Nephron (organoid): ENCODE measurements around the gene RHAG.

ENCODE experiments used
- H3K27ac Mint-ChIP-seq, 3 experiments: 2 replicates each; pipeline ENCODE4 v1.8.0; 2020; ENCODE audit warnings: mixed read lengths in 3 of 3, mild to moderate bottlenecking in 2 of 3, moderate library complexity in 1 of 3
- H3K27me3 Mint-ChIP-seq: 2 replicates; pipeline ENCODE4 v1.8.0; 2021; ENCODE audit warnings: low read depth, mild to moderate bottlenecking, moderate library complexity, mixed read lengths
- H3K36me3 Mint-ChIP-seq: 2 replicates; pipeline ENCODE4 v1.8.0; 2020; ENCODE audit warnings: low read depth, mixed read lengths
- H3K4me1 Mint-ChIP-seq: 2 replicates; pipeline ENCODE4 v1.8.0; 2020; ENCODE audit warnings: mixed read lengths
- H3K4me3 Mint-ChIP-seq, 3 experiments: 2 replicates each; pipeline ENCODE4 v1.8.0; 2020; ENCODE audit warnings: mild to moderate bottlenecking in 3 of 3, mixed read lengths in 3 of 3, moderate library complexity in 2 of 3
- H3K9me3 Mint-ChIP-seq: 2 replicates; pipeline ENCODE4 v1.8.0; 2020; ENCODE audit warnings: mixed read lengths
- TF ChIP-seq, protein P1 (sequence below), 3 experiments: fragments of 200-600 bp; sonication (generic); IDR thresholded peaks; one replicate each; pipeline ENCODE4 v1.5.0; 2021; ENCODE audit warnings: antibody characterized with exemption in 3 of 3; ENCODE audit not compliant: unreplicated experiment in 3 of 3

The RHAG gene

DNA sequence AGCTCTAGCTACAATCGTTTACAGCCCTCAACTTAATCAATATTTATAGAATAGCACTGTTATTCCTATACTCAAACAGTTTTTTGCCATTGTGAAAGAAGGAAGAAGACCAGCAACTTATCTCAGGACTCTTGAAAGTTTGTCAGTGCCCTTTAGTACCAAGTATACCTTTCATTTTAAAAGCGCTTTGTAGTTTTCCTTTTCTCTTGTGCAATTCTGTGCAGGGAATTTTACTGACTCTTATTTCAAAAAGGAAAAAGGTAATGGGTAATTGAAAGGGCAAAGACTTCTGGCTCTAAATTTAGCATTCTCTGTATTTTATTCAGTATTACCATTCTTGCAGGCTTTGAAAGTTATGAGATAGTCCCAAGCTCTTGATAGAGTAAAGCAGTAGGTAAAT lies 16.8 kb upstream of the RHAG start:
- Mint-ChIP-seq H3K9me3 (no peaks in the 10 kb centered on the region), H3K4me1 (no peaks in the 10 kb centered on the region), H3K27me3 (no peaks in the 10 kb centered on the region), H3K4me3 (no peak overlapping the region), H3K36me3 (no peaks in the 10 kb centered on the region), H3K27ac (no peak overlapping the region)
- TF ChIP-seq, protein P1, sequence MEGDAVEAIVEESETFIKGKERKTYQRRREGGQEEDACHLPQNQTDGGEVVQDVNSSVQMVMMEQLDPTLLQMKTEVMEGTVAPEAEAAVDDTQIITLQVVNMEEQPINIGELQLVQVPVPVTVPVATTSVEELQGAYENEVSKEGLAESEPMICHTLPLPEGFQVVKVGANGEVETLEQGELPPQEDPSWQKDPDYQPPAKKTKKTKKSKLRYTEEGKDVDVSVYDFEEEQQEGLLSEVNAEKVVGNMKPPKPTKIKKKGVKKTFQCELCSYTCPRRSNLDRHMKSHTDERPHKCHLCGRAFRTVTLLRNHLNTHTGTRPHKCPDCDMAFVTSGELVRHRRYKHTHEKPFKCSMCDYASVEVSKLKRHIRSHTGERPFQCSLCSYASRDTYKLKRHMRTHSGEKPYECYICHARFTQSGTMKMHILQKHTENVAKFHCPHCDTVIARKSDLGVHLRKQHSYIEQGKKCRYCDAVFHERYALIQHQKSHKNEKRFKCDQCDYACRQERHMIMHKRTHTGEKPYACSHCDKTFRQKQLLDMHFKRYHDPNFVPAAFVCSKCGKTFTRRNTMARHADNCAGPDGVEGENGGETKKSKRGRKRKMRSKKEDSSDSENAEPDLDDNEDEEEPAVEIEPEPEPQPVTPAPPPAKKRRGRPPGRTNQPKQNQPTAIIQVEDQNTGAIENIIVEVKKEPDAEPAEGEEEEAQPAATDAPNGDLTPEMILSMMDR (IDR thresholded peaks at IDR 0.05; ENCODE audit: unreplicated experiment in 3 of 3): no peak

DNA sequence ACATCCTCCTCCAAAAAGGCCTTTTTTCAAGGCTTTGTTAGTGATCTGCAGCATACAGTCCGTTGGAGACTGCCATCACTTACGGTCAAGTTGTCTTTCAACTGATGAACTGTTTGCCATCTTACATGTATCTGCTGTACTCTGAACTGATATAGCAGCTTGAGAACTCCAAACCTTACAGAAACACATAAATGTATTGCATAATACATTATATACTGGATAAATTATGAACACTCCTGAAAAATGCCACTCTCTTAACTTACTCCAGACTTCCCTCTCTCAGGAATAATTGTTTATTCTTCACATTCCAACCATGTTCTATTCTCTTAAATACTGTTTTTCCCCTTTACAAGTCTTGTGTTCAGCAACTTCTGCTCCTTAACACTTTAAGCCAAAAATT lies 14.6 kb upstream of the RHAG start:
- Mint-ChIP-seq H3K9me3 (no peaks in the 10 kb centered on the region), H3K27ac (no peak overlapping the region), H3K36me3 (no peaks in the 10 kb centered on the region), H3K4me1 (no peaks in the 10 kb centered on the region), H3K4me3 (no peak overlapping the region), H3K27me3 (no peaks in the 10 kb centered on the region)
- TF ChIP-seq, protein P1 (IDR thresholded peaks at IDR 0.05; ENCODE audit: unreplicated experiment in 3 of 3): no peak

DNA sequence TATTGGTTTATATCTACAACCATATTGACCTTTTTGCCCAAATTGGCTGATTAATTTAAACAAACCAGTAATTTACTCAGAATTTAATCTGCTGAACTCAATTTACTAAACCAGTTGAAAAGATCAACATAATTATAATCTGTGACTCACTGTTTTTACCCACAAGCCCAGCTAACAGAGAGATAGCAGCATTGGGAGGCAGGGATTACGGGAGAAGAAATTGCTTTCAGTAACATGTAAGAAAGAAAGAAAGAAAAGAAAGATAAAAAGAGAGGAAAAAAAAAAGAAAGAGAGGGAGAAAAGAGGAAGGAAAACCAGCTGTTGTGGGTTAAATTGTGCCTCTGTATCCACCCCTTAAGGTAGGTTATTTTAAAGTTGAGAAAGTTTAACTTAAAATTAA lies 13.3 kb upstream of the RHAG start:
- no peaks in the 10 kb centered on the region for H3K36me3 Mint-ChIP-seq
- H3K27me3 Mint-ChIP-seq: no peaks in the 10 kb centered on the region
- H3K9me3 Mint-ChIP-seq: no peaks in the 10 kb centered on the region
- H3K4me1 Mint-ChIP-seq: no peaks in the 10 kb centered on the region
- TF ChIP-seq, protein P1 (IDR thresholded peaks at IDR 0.05; ENCODE audit: unreplicated experiment in 3 of 3): no peak
- no peak overlapping the region for H3K4me3 Mint-ChIP-seq
- H3K27ac Mint-ChIP-seq: no peak overlapping the region

DNA sequence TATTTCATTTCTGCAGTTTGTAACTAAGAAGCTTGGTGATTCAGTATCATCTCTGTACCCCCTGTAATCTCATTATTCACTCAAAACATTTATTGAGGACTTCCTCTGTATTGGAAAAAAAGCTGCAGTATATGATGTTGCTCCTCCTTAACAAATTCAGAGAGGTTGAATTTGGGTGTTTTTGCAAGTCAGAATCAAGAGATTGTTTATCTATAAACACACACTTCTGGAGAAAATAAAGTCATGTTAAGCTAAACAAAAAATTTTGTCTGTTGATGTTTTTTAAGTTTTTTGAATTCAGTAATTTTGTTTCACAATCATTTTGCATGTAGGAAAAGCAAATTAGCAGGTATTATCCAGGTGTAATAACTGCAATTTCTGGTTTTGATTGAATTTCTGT lies 11.4 kb upstream of the RHAG start:
- no peak overlapping the region for H3K27ac Mint-ChIP-seq
- TF ChIP-seq, protein P1 (IDR thresholded peaks at IDR 0.05; ENCODE audit: unreplicated experiment in 3 of 3): no peak
- no peaks in the 10 kb centered on the region for H3K4me1 Mint-ChIP-seq
- no peaks in the 10 kb centered on the region for H3K9me3 Mint-ChIP-seq
- no peak overlapping the region for H3K4me3 Mint-ChIP-seq
- no peaks in the 10 kb centered on the region for H3K36me3 Mint-ChIP-seq
- H3K27me3 Mint-ChIP-seq: no peaks in the 10 kb centered on the region

DNA sequence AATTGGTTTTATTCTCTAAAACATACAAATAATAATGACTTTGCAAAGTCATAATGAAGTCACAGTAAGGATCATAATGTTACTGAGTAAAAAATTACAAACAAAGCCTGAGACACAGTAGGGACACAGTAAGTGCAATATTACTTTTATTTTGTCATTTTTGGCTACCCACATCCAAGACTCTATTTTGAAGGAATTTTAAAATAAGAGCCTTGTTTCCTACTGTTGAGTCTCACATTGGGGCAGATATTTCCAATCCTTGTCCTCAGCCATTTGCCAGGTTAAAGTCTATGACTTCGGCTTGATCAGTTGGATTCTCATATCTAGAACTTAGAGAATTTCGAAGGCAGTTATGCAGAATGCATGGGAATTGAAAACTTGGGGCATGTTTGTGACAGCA lies 10.8 kb upstream of the RHAG start:
- Mint-ChIP-seq H3K27ac (no peak overlapping the region), H3K4me1 (no peaks in the 10 kb centered on the region), H3K27me3 (no peaks in the 10 kb centered on the region), H3K4me3 (no peak overlapping the region), H3K9me3 (no peaks in the 10 kb centered on the region), H3K36me3 (no peaks in the 10 kb centered on the region)
- TF ChIP-seq, protein P1 (IDR thresholded peaks at IDR 0.05; ENCODE audit: unreplicated experiment in 3 of 3): no peak

DNA sequence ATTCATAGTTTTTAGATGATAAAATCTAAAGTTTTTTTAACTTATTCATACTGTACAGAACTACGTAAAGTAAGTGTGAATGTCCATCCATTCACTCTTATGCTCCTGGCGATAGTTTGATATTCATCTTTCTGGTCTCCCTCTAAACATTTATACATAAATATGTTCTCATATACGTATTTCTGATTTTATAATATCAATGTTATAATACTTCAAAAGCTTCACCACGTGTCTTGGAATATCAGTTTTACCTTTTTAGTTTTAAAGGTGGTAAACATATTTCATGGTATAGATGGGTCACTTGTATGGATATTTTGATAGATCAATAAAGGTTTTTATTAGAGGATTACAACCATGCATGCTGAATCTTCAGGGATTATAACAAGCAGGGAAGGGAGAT lies 10.3 kb upstream of the RHAG start:
- H3K27ac Mint-ChIP-seq: no peak overlapping the region

More for the DNA sequence above, 10.3 kb upstream of the RHAG start:
- Mint-ChIP-seq H3K27me3 (no peaks in the 10 kb centered on the region), H3K4me3 (no peak overlapping the region), H3K4me1 (no peaks in the 10 kb centered on the region), H3K36me3 (no peaks in the 10 kb centered on the region), H3K9me3 (no peaks in the 10 kb centered on the region)
- TF ChIP-seq, protein P1 (IDR thresholded peaks at IDR 0.05; ENCODE audit: unreplicated experiment in 3 of 3): no peak
